Retinal pigment epithelial cell (primary cell): ENCODE measurements around the gene IRS1.

ENCODE experiments used
- DNase-seq: peaks from one replicate; pipeline ENCODE4 v3.0.0-alpha.2; 2010; ENCODE audit warnings: low read depth
- H3K4me3 ChIP-seq: 2 replicates; pipeline ENCODE4 v1.5.1; 2011; ENCODE audit warnings: mild to moderate bottlenecking, low read length, control low read depth, moderate library complexity
- CTCF ChIP-seq: conservative IDR thresholded peaks from 2 replicates; pipeline ENCODE4 v1.5.1; 2011; ENCODE audit warnings: low read depth, low read length, control low read depth, inconsistent platforms

The IRS1 gene

GRCh38 chr2:226733189-226733858 lies 66.3 kb downstream of the IRS1 start:
- H3K4me3 ChIP-seq: no peak overlapping the region
- DNase-seq: no peak
- TF ChIP-seq CTCF: no peak

GRCh38 chr2:226732478-226733188 lies 67.0 kb downstream of the IRS1 start:
- no peak for TF ChIP-seq CTCF
- no peak overlapping the region for H3K4me3 ChIP-seq
- DNase-seq: no peak

- H3K4me3 ChIP-seq: no peak overlapping the region
- peak; percentile 20 for TF ChIP-seq CTCF
- no peak for DNase-seq
Measured at GRCh38 chr2:226730481-226730880, 69.1 kb downstream of the IRS1 start.

GRCh38 chr2:226728996-226729395 lies 70.6 kb downstream of the IRS1 start:
- H3K4me3 ChIP-seq: no peak overlapping the region
- no peak for DNase-seq
- TF ChIP-seq CTCF: no peak

DNA sequence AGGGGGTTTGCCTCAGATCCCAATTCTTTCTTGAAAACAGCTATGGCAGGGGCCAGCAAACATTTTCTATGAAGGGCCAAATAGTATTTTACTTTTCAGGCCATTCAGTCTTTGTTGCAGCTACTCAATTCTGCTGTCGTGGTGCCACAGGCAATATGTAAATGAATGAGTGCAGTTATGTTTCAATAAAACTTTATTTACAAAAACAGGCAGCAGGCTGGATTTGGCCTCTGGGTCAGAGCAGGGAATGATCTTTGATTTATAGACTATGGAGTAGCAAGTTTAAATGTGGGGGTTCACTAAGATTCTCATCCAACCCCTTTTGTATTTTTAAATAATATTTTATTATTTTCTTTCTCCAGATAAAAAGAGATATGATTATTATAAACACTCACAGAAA lies 72.4 kb downstream of the IRS1 start:
- DNase-seq: no peak
- TF ChIP-seq CTCF: no peak

DNA sequence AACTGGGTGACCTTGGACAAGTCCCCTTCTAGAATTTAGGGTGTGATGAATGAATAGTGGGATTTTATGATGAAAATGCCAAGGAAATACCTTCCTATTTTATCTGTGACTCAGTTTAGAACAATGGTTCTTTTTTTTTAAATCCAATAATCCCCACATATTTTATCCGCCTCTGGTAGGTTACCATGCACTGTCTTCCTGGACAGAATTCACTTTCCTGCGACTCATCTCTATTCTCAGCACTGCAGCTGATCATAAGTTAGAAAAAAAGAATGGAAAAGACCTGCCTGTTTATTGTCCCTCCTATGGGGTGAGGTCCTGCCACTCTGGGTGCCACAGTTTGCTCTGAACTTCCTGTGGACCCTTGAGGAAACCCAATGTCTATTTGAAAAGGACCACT lies 73.1 kb downstream of the IRS1 start:
- TF ChIP-seq CTCF: no peak
- H3K4me3 ChIP-seq: no peak overlapping the region
- DNase-seq: no peak

More for the DNA sequence above, 72.4 kb downstream of the IRS1 start:
- H3K4me3 ChIP-seq: no peak overlapping the region

GRCh38 chr2:226725126-226725860 lies 74.3 kb downstream of the IRS1 start:
- no peak overlapping the region for H3K4me3 ChIP-seq
- DNase-seq: no peak
- no peak for TF ChIP-seq CTCF
